Right lobe of liver (tissue), 6 donors: ENCODE results near the gene MAP3K4. TPM values are rescaled to one million over a fixed set of nuclear protein-coding genes. Genes with fewer than 3 reads are reported as not detected.

Source experiments
- ATAC-seq, 4 donors: fragments of 200-7000 bp; cut with Tn5 transposase; one replicate each; pipeline ENCODE4 v1.9.1; 2020; ENCODE audit warnings: mild to moderate bottlenecking in 4 of 4, moderate library complexity in 4 of 4
- DNase-seq, 3 donors: peaks; one replicate each; pipeline ENCODE4 v3.0.0-alpha.2; 2020
- H3K27ac ChIP-seq, 3 donors: fragments of 200-600 bp; one replicate each; pipeline ENCODE4 v1.8.0; 2022
- H3K27me3 ChIP-seq, 2 donors: fragments of 200-600 bp; one replicate each; pipeline ENCODE4 v1.8.0; 2022
- H3K36me3 ChIP-seq, 4 donors: fragments of 200-600 bp; sonication (generic) in 1 of 4; one replicate each; pipeline versions ENCODE4 v1.5.1 to v1.8.0; 2017 to 2022; ENCODE audit warnings: control low read depth in 1 of 4
- H3K4me1 ChIP-seq, 4 donors: fragments of 200-600 bp; sonication (generic) in 1 of 4; one replicate each; pipeline versions ENCODE4 v1.5.1 to v1.8.0; 2017 to 2022; ENCODE audit warnings: control low read depth in 1 of 4
- H3K4me3 ChIP-seq, 3 donors: fragments of 200-600 bp; one replicate each; pipeline ENCODE4 v1.8.0; 2022
- H3K9me3 ChIP-seq, 4 donors: fragments of 200-600 bp; sonication (generic) in 1 of 4; one replicate each; pipeline versions ENCODE4 v1.5.1 to v1.8.0; 2017 to 2022; ENCODE audit warnings: control low read depth in 1 of 4
- CTCF ChIP-seq, 4 donors: fragments of 200-600 bp in 3 of 4; fragments of 450-650 bp in 1 of 4; IDR thresholded peaks; one replicate each; pipeline versions ENCODE4 v1.5.1 to v1.8.0; 2016 to 2022; ENCODE audit warnings: antibody characterized with exemption in 4 of 4, mild to moderate bottlenecking in 2 of 4
- POLR2A ChIP-seq: fragments of 450-650 bp; IDR thresholded peaks from one replicate; pipeline ENCODE4 v1.6.1; 2017; ENCODE audit warnings: antibody characterized with exemption, mild to moderate bottlenecking
- WGBS: methylation state at CpG from one replicate; pipeline ENCODE4 v1.1.6; 2018; ENCODE audit warnings: low coverage, low lambda C conversion rate; ENCODE audit not compliant: insufficient coverage; ENCODE audit errors: missing lambda C conversion rate; 5-methylcytosine and 5-hydroxymethylcytosine counted together
- intact Hi-C, 2 donors: fragments of 100-400 bp; cut with DNase I; formaldehyde crosslinking; loops; one replicate each; pipeline versions ENCODE4 v1.11.2 to v1.14.1; 2022
- total RNA-seq, 6 experiments: library from RNA; depleted of rRNA in 2 of 6; stranded (reverse); fragments of >200 nt in 2 of 6; fragmentation: NEBNext Ultra II Directional in 3 of 6; extraction: Animal tissue kit (Norgen Biotek cat#: 25700) in 3 of 6; gene quantifications; one replicate each; pipeline versions ENCODE4 v1.1.0 to v1.2.4, GENCODE V29; 2016 to 2023
- donor health status: DM: no; HTN: yes; CAD: no.
- donor health status: DM: no; HTN: no; CAD: no.
- donor health status: DM: no; HTN: no; CAD: no.
- donor health status: DM: no; HTN: yes; CAD: no.
- donor health status: DM: no; HTN: yes; CAD: no.

Gene MAP3K4
- total RNA-seq, 6 experiments from 2014 or later = 9.4 to 20.5 (median 13.1) TPM

- 100% methylated on average over 1 of the region's 1 CpG for WGBS
- no peaks in the 10 kb centered on the region for H3K4me1 ChIP-seq
- DNase-seq (no peak), ATAC-seq (no peak)
- H3K27me3 ChIP-seq = no peaks in the 10 kb centered on the region
- no peaks in the 10 kb centered on the region for H3K9me3 ChIP-seq
- no peak for TF ChIP-seq POLR2A
- TF ChIP-seq CTCF (IDR thresholded peaks at IDR 0.05) = no peak
- H3K4me3 ChIP-seq = no peak overlapping the region
- H3K27ac ChIP-seq = no peak overlapping the region
- intact Hi-C loops = no loop called here
- no peaks in the 10 kb centered on the region for H3K36me3 ChIP-seq
These were observed 67.2 kb downstream of the MAP3K4 start for GRCh38 chr6:161058741-161059140.

- ATAC-seq (no peak), DNase-seq (no peak)
- no peaks in the 10 kb centered on the region for H3K27me3 ChIP-seq
- no peak overlapping the region for H3K27ac ChIP-seq
- H3K4me1 ChIP-seq = no peaks in the 10 kb centered on the region
- H3K9me3 ChIP-seq = no peaks in the 10 kb centered on the region
- intact Hi-C loops = no loop called here
- no peaks in the 10 kb centered on the region for H3K36me3 ChIP-seq
- H3K4me3 ChIP-seq = no peak overlapping the region
- TF ChIP-seq CTCF (IDR thresholded peaks at IDR 0.05) (no peak), POLR2A (no peak)
- WGBS = 94% methylated on average over 3 of the region's 3 CpGs
These were observed 70.0 kb downstream of the MAP3K4 start for GRCh38 chr6:161061576-161061975.

GRCh38 chr6:161064915-161065314, 73.3 kb downstream of the MAP3K4 start:
- no peak for ATAC-seq

GRCh38 chr6:161066511-161066910, 74.9 kb downstream of the MAP3K4 start:
- DNase-seq (no peak), ATAC-seq (no peak)
- 100% methylated on average over 3 of the region's 3 CpGs for WGBS
- Histone ChIP-seq H3K27me3 (no peaks in the 10 kb centered on the region), H3K4me3 (no peak overlapping the region), H3K4me1 (no peaks in the 10 kb centered on the region), H3K9me3 (no peaks in the 10 kb centered on the region), H3K36me3 (no peaks in the 10 kb centered on the region), H3K27ac (no peak overlapping the region)
- no peak for TF ChIP-seq POLR2A
- intact Hi-C loops = no loop called here

More at GRCh38 chr6:161064915-161065314, 73.3 kb downstream of the MAP3K4 start:
- Histone ChIP-seq H3K9me3 (no peaks in the 10 kb centered on the region), H3K36me3 (no peaks in the 10 kb centered on the region), H3K4me3 (no peak overlapping the region), H3K4me1 (no peaks in the 10 kb centered on the region), H3K27me3 (no peaks in the 10 kb centered on the region), H3K27ac (no peak overlapping the region)
- intact Hi-C loops = no loop called here
- no CpG with 5 or more reads among the region's 1 CpG for WGBS
- DNase-seq = no peak
- TF ChIP-seq POLR2A (no peak), CTCF (IDR thresholded peaks at IDR 0.05) (no peak)

- Histone ChIP-seq H3K9me3 (no peaks in the 10 kb centered on the region), H3K27me3 (no peaks in the 10 kb centered on the region), H3K36me3 (no peaks in the 10 kb centered on the region), H3K27ac (no peak overlapping the region), H3K4me1 (no peaks in the 10 kb centered on the region), H3K4me3 (no peak overlapping the region)
- TF ChIP-seq CTCF (IDR thresholded peaks at IDR 0.05) (no peak), POLR2A (no peak)
- intact Hi-C loops = no loop called here
- ATAC-seq (no peak), DNase-seq (no peak)
- 94% methylated on average over 3 of the region's 3 CpGs for WGBS
These were observed 76.2 kb downstream of the MAP3K4 start for GRCh38 chr6:161067749-161068148.
